Stimulated activated CD8-positive, alpha-beta memory T cell treated with anti-CD3 and anti-CD28 coated beads, Interleukin-2, amount 100 ng/mL, for 1 hour (primary cell): ENCODE measurements around the gene SLC22A23.

Experiments used
- DNase-seq, 2 donors: peaks; one replicate each; pipeline ENCODE4 v3.0.0-alpha.2; 2020; ENCODE audit warnings: low read depth in 2 of 2

SLC22A23 gene

DNA sequence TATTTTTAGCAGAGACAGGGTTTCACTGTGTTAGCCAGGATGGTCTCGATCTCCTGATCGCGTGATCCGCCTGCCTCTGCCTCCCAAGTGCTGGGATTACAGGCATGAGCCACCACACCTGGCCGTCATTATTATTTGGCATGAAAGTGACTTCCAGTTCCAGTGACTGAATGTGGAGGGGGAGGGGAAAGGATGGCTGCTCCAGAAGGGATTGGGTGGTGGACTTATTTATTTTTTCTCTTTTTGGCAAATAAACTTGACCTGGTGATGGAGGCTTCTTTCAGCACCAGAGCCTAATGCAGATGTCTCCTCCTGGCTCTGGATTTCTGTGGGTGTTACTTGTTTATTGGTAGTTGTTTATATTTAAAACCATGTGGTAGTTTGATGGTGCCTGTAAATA, 16.9 kb upstream of the SLC22A23 start:
- DNase-seq, result no peak

DNA sequence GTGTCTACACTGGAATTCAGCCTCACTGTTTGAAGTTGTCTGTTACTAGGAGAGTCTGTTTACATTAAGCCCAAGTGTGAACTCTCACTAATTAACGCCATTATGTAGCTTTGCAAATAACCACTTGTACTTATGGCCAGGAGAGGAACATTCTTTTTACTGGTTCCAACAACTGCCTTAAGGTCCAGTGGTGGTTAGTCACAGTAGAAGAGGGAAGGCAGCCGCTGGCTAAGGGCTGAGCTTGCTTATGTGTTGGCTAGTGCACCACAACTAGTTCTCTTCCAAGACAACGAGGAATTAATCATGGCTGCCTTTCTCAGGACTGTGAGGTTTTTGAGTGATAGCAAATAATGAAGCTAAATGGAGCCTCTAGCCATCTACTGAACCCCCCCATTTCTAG, 14.9 kb upstream of the SLC22A23 start:
- DNase-seq, result no peak

DNA sequence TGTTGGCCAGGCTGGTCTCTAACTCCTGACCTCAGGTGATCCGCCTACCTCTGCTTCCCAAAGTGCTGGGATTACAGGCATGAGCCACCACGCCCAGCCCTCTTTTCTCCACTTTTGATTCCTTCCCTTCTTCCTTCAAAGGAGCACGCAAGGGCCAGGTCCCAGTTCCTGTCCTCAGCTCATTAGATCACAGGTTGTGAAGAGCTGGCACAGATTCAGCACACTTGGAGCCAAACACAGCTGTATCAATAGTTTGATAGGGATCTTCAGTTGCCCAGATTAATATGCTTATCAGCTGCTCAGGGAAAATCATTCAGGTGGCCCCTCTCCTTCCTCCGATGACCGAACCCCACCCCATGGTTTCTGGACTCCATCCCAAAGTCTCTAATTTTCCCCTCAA, 14.4 kb upstream of the SLC22A23 start:
- DNase-seq, result no peak

DNA sequence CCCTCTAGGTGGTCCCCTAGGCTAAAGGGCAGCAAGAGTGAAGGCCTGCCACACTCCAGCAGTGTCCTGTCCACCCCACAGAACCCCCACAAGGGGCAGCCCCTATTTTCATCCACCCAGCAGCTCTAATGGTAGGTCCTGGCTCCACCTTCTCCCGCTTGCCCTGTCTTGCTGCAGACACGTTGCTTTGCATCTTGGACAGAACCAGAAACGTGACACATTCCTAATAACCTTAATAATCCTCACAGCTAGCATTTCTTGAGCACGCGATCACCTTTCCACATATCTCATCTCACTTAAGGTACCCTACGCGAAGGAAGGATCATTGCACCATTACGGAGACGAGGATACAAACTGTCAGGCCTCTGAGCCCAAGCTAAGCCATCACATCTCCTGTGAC, 11.7 kb upstream of the SLC22A23 start:
- no peak for DNase-seq

DNA sequence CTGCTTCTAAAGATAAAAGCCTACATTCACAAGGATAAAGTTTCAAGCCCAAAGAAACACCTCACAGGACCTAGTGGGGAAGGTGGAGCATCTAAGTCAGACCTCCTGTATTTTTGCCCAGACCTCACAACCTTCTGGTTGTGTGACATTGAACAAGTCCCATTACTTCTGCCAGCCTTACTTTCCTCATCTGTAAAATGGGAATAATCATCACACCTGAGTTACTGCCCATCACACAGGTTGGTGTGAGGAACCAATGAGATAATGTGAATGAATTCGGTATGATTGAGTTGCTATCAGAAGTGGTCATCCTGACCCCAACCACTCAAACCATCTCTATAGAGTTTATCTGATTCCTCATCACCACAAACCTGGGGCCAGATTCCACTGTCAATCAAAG, 11.1 kb upstream of the SLC22A23 start:
- DNase-seq, result no peak

DNA sequence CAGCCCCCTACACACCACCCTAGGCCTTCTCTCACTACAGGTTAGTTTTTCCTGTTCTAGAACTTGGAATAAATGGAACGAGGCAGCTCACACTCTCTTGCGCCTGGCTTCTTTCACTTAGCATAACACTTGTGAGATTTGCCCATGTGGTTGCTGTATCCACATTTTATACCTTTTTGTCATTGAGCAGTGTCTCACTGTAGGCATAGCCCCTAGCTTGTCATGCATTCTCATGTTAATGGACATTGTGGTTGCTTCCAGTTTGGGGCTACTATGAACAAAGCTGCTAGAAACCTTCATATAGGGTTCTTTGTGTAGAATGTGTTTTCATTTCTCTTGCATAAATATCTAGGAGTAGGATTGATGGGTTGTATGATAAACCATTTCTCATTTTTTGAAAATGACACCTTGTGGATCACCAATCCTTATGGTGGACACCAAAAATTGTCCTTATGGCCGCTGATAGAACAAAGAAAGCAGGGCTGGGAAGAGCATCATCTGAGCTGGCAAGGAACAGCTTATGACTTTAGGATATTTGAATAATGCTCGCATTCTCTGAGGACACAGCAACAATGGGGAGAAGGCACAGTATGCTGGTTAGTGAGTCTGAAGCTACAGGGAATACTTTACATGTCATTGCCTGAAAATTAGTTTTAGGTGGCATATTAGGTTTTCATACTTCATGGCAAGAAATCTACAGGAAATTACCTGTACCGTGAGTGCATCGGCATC, 9.8 kb upstream of the SLC22A23 start:
- DNase-seq, result no peak

DNA sequence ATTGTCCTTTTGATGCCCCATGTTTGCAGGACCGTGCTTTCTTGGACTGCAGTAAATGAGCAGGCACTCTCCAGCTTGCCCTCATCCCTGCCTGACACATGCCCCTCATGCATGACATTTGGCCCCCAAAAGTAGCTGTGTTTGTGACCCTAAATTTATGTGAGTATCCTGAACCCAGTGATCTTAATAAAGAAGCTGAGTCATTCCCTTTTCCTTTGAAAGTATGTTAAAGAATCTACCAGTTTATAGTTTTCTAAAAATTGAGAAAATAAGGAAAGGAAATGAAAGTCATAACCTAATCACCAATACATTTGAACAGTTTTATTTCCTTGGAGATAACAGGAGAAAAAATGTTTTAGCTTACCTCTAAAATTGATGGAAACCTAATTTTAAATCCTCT, 3.4 kb upstream of the SLC22A23 start:
- DNase-seq, result no peak

DNA sequence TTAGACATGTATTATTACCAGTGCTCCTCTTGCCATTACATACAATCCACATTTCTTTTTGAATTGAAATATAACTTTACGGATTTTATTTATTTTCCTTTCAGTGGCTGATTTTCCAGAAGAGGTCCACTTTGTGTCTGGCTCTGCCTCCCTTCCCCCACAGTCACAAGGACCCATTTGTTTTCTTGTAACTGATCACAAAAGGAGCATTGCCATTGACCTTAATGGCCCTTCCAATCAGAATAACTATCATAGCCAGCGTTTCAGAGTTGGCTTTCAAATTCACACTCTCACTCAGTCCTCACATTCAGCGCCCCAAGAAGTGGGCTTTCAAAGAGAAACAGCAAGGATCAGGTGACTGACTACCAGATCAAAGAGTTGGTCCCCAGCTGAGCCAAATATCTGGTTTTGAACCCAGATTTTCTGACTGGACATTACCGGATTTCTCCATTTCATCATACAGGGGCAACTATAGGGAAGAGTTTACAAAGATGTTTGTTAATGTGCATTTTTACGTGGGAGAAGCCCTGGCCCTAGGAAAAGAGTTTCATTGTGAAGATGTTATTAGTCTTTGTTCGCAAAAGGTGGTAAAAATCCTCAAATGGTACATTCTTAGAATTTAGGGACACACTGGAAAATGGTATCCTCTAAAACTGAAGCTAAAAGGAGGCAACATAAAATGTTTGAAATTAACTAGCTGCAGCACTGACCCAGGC, 2.0 kb upstream of the SLC22A23 start:
- DNase-seq, result no peak

DNA sequence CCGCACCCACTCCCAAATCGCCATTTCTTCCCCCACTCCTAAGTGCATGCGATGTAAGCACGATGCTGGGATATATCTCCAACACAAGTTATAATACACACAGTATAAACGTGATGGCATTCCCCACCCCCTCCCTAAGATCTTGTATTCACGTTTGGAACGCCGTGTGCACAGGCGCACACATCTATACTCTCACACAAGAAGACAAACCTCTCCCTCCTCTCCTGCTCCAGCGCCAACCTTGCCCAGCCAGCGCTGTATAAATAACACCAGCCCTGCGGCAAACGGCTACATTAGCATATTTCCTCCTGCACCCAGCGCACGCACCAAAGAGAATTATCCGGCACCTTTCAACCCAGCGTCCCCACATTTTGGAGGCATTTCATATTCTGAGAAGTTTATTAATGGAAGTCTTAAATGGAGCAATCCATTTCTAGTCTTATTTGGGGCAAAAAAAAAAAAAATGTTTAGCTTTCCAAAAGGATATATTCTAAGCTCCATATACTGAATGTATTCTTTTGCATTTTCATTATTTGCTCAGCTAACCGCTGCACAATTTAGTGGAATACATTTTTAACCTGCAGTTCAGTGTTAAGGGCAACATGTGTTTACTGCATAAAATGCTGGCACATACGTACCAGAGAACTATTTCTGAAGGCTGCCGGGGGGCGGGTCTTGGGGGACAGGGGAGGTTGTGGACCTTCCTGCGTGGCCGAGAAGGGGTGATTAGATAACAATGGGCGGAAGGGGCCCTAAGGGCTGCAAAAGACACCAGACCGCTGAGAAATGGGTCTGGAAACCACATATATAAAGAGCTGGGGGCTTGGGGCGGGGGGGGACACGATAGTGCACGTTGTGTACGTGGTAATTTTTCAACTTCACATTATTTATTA, 1.1 kb upstream of the SLC22A23 start:
- DNase-seq, result no peak

DNA sequence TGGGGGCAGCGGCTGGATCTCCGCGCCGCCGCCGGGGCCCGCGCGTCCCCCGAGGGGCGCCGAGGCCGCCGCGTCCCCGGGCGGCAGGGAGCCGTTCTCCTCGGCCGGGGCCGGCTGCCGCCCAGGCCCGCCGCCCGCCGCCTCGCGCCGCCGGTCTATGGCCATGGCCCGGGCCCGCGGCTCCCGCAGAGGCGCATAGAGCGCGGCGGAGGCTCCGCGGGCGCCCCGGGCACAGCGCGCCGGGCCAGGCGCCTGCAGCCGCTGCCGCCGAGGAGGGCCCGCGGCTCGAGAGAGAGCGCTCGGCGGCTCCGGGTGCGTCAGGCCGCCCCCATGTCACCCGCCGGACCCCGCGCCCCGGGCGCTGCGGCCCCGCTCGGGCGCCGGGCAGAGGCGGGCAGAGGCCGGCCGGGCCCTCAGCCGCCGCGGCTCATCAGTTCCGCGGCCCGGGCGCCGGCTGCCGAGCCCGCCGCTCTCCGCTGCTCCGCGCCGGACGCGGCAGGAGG, 404 bp downstream of the SLC22A23 start:
- DNase-seq, result no peak

DNA sequence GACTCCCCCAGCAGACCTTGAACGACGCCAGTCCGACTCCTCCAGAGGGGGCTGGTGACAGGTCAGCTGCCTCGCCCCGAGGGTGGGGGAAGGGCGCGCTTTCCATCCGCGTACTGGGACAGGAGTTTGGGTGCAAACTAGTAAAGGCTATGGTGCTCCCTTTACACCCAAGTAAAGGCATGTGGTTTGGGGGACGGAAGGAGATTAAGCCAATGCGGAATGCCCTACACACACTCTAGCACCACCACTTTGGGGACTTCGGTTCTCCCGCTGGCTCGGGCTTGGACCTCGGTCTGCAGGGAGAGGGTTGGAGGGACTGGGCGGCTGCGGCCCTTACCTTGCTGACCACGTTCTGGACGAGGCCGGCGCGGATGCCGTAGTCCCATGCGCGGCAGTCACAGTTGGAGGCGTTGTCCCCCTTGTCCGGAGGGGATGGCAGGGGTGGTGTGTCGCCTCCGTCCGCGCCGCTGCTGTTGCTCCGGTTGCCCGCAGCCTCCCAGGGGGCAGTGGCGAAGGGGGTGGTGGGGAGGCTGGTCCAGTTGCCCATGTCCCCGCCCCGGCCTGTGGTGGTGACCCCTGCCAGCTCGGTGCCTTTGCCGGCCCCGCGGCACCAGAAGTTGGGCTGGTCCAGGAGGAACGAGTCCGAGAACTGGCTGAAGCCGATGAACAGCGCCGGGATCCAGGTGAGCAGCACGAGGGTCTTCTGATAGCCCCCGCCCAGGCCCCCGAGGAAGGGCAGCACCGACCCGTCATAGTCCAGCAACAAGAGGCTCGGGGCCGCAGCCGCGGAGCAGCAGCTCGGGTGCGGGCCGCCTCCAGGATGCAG, 1.1 kb downstream of the SLC22A23 start:
- no peak for DNase-seq

DNA sequence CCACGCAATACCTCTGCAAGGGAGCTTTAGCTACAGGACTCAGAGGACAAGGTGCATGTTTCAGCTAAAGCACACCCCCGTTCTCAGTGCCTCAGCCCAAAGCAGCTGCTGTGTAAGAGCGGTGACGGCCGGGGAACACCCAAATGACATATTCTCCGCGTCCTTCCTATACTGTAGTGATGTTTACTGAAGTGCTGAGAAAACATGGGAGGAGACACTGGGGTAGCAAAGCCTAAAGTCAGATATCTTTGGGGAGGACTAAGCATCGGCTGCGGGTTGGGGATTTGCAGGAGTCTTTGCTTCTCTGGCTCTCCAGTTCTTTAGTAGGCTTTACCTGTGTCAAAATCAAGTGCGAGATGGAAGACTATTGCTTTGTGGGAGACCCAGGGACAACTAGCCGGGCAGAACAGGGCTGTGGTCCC, 1.7 kb downstream of the SLC22A23 start:
- no peak for DNase-seq

DNA sequence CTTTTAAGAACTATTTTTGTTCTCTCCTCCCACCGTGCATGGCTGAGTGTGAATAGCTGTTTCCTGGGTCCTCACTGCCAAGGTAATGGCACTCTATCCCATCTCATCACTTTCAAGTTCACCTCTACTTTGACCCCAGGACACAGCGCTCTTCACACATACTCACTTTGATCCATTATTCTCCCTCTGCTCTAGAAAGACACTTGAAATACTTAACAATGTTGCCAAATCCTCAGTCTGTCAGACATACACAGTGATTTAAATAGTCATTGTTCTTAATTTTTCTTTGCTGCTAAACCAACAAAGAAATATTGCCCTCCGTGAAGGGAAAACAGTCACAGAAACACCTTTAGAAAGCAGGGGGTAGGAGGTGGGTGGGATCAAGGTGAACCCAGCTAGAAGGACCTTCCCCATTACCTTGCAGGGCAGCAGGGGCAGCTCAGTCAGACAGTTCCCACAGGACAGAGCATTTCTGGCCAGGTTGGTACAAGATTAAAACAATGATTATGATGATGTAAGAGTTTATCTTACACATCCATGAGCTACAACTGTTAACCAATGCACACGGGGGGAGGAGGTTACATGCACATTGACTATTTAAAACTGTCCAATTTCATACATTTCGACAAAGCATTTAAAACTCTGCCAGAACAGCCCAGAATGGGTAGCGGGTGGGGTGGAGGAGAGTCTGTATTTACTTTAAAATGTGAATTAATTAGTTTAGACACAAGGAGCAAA, 2.4 kb downstream of the SLC22A23 start:
- DNase-seq, result no peak

DNA sequence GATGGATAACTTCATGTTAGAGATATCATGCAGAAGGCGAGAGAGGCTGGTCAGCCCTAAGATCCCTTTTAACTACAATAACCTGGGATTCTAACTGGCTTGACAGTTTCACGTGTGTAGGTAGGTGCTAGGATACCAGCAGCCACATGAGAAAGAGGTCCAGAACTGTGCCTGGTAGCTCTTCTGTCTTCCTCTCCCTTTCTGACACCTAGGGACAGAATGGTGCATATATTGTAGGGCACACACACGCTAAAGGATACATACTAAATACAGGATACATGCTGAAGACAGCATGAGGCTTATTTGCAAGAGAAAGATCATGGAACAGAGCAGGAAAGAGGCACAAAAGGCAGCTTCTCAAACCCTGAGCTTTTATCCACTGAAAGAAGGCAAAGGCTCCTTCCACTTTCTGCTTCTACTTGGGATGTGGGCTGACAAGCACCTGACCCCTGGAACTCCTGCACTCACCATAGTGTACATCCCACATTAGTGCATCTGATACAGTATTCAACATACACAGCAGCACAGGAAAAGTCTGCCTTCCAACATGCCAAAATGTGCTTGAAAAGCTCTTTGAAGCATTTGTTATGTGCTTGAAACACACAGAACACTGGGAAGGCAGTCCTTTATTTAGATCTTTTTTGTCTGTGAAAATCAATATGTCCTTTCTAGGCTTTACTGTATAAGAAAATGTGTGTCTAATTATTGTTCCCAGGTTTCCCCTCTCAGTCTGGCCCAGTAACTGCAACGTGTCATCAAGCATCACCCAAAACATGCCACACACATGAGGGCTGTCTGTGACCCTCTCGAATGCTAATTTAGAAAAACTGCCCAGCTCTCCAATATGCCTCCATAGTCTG, 3.2 kb downstream of the SLC22A23 start:
- no peak for DNase-seq

DNA sequence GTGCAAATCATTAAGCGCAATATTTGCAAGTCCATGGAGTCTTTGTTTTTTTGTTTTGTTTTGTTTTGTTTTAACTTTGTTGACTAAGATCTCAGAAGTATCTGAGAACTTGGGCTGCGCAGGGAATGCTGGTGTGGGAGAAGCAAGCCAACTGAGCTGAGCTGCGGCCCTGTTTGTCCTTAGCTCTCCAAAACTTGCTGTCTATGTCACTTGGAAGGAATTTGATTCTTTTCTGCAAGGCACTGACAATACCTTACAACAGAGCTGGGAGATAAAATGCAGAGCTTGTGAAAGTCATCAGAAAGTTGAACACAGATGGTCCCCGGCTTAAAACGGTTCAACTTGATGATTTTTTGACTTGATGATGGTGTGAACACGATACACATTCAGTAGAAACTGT, 5.4 kb downstream of the SLC22A23 start:
- no peak for DNase-seq

DNA sequence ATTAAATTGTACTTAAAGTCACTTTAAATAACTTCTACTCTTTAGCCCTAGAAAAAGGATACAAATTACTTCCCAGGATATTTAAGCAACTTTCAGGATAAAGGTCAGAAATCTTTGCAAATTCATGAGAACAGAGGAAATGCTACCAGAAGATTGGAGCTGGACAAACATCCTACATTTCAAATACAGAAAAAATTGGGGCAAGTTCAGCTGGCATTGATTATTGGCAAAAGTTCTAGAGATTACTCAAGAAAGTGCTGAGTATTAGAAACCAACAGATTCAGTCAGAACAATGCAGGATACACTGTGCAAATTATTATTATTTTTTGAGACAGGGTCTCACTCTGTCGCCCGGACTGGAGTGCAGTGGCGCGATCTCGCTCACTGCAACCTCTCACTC, 6.0 kb downstream of the SLC22A23 start:
- DNase-seq, result no peak

DNA sequence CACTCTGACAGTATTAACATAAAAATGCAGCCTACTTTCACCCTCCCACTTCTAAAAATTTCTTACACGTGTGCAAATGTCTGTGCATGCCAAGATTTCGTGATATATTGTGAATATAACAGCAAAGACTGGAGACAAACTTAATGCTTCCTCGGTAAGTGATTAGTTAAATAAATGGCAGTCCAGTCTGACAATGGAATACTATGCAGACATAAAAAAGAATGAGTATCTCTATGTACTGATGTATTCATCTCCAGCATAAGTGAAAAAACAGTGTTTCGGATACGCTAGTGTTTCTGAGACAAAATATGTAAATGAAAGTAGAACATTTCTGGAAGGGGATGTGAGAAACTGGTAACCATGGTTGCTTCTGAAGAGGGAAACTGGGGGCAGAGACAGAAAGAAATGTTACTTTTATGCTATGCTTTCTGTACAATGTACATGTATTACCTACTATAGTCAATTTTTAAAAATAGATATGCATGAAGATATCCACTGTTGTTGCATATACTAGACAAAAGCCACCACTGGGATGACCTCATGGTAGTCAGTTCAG, 7.0 kb downstream of the SLC22A23 start:
- no peak for DNase-seq

DNA sequence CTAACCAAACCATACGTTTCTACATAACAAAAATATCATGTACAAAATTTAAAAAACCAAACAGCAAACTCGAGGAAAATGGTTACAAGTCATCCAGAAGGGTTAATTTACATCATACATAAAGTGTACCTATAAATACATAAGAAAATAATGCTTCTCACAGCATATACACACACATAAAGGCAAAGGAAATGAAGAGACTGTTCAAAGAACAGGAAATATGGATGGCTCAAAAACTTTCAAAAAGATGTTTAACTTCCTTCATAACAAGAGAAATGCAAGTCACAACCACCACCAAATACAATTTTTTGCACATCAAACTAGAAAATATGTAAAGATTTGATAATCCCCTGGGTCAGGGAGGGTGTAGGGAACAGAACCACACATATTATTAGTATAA, 7.5 kb downstream of the SLC22A23 start:
- no peak for DNase-seq

DNA sequence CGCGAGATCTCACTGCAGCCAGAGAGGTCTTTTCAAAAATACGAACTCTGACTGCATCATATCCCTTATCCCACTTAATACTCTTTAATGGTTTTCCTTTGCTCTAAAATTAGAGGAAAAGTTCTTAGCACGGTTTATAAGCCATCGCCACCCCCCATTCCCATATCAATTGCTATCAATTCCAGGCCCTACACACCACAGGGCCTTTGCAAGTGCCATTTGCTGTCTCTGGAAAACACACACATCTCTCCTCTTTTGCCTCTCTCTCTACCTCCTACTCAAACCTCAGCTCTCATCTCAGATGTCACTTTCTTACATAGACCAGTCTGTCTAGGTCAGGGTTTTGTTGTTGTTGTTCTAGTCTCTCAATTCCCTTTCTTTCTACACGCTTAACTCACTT, 9.8 kb downstream of the SLC22A23 start:
- no peak for DNase-seq

DNA sequence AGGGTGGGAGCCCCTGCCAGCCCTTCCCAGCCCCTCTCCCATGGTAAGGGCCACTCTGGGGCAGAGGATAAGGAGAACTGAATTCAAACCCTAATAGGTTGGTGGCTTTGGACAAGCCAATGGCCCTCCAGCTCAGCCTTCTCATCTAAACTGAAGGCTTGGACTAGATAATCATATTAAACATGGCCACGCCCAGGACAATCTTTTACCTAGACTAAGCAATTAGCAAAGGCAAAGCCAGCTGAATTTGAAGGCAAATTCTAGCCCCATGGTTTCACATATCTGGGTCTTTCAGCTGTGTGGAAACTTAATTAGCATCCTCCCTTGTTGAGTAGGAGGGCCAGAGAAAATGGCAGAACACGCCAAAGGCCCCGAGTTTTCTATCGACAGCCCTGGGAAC, 10.7 kb downstream of the SLC22A23 start:
- no peak for DNase-seq
